Neural progenitor cell (in vitro differentiated cells): ENCODE results near the gene GALNT2.

Experiments
- CTCF ChIP-seq: fragments of 200-600 bp; sonication (generic); IDR thresholded peaks from 2 replicates; pipeline ENCODE4 v1.5.1; 2017; ENCODE audit warnings: antibody characterized with exemption, mild to moderate bottlenecking
- EZH2 ChIP-seq: fragments of 200-600 bp; sonication (generic); IDR thresholded peaks from 2 replicates; pipeline ENCODE4 v1.6.1; 2017; ENCODE audit warnings: antibody characterized with exemption, mild to moderate bottlenecking, moderate library complexity
- EZH2phosphoT487 ChIP-seq: fragments of 200-600 bp; sonication (generic); IDR thresholded peaks from 2 replicates; pipeline ENCODE4 v1.6.1; 2017; ENCODE audit warnings: antibody characterized with exemption

- no peak for TF ChIP-seq CTCF
- TF ChIP-seq EZH2phosphoT487: no peak
- no peak for TF ChIP-seq EZH2
These were observed 69.7 kb downstream of the GALNT2 start for GRCh38 chr1:230136453-230137336.
